ENCODE data around the gene MED13L. TPM values are rescaled to one million over a fixed set of nuclear protein-coding genes. Genes with fewer than 3 reads are reported as not detected.

MED13L gene
- total RNA-seq, 4 donors from 2014 or later: 158 to 247 (median 166) TPM

DNA sequence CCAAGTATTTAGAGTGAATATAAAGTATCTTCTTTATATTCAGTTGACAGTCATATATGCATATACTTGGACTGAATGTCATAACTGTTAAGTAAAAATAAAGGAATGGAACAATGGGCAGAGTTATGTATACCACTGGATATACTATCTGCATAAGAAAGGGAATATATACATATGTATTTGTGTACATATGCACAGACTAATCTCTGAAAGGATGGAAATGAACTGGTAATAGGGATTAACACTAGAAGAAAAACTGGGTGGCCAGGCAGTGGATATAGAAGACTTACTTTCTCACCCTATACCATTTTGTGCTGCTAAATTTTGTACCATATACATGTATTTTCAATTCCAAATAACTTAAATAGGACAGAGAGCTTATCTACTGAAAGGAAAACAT is 200.1 kb downstream of the MED13L start:
- intact Hi-C loops (cut with DNase I; ENCODE audit: low total_unique reads): no loop called here

DNA sequence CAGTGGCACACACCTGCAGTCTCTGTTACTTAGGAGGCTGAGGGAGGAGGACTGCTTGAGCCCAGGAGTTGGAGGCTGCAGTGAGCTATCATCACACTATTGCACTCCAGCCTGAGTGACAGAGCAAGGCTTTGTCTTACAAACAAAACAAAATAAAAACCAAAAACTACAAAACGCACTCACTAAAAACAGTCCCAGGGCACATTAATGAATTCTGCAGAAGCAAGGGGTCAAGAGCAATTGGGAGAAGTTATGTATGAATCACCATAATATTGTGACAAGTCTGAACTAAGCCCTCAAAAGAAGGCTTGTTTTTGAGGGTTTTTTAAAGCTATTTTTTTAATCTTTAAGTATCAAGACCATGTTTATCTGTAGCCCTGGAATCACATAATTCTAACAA is 201.1 kb downstream of the MED13L start:
- intact Hi-C loops (cut with DNase I; ENCODE audit: low total_unique reads): no loop called here
- no peak for DNase-seq (ENCODE audit: low spot score in 2 of 2)
- TF ChIP-seq, protein P1, sequence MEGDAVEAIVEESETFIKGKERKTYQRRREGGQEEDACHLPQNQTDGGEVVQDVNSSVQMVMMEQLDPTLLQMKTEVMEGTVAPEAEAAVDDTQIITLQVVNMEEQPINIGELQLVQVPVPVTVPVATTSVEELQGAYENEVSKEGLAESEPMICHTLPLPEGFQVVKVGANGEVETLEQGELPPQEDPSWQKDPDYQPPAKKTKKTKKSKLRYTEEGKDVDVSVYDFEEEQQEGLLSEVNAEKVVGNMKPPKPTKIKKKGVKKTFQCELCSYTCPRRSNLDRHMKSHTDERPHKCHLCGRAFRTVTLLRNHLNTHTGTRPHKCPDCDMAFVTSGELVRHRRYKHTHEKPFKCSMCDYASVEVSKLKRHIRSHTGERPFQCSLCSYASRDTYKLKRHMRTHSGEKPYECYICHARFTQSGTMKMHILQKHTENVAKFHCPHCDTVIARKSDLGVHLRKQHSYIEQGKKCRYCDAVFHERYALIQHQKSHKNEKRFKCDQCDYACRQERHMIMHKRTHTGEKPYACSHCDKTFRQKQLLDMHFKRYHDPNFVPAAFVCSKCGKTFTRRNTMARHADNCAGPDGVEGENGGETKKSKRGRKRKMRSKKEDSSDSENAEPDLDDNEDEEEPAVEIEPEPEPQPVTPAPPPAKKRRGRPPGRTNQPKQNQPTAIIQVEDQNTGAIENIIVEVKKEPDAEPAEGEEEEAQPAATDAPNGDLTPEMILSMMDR (IDR thresholded peaks at IDR 0.05): no peak
- WGBS, 2 donors: 82 to 85% methylated on average over 1 of the region's 1 CpG
- H3K4me3 ChIP-seq (ENCODE audit: low read depth, poor library complexity, severe bottlenecking): no peak overlapping the region

More for the DNA sequence above, 200.1 kb downstream of the MED13L start:
- TF ChIP-seq POLR2A (IDR thresholded peaks at IDR 0.05): no peak
- TF ChIP-seq, protein P1 (IDR thresholded peaks at IDR 0.05): no peak
- H3K4me3 ChIP-seq (ENCODE audit: low read depth, poor library complexity, severe bottlenecking): no peak overlapping the region
- DNase-seq (ENCODE audit: low spot score in 2 of 2): no peak

DNA sequence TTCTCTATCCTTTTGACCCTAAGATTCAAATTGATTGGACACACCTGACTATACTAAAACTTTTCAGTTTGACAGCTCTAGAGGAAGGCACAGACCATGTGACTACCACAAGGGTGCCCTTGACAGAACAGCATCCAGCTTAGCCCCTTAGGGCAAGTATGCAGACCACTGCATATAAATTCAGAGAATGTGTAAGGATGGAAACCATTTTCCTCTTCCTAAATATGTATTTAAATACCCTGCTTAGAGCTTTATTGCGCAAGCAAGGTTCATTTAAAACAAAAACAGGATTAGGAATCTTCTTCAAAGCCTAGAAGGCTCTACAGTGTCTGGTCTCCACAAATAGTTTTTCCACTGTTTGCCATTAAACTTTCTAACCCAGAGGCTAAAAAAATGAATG is 202.8 kb downstream of the MED13L start:
- no peak for DNase-seq (ENCODE audit: low spot score in 2 of 2)
- 77 to 94% methylated on average over 1 of the region's 1 CpG for WGBS, 2 donors
- H3K4me3 ChIP-seq (ENCODE audit: low read depth, poor library complexity, severe bottlenecking): no peak overlapping the region
- intact Hi-C loops (cut with DNase I; ENCODE audit: low total_unique reads): no loop called here
- TF ChIP-seq, protein P1 (IDR thresholded peaks at IDR 0.05): no peak
- TF ChIP-seq POLR2A (IDR thresholded peaks at IDR 0.05): no peak

DNA sequence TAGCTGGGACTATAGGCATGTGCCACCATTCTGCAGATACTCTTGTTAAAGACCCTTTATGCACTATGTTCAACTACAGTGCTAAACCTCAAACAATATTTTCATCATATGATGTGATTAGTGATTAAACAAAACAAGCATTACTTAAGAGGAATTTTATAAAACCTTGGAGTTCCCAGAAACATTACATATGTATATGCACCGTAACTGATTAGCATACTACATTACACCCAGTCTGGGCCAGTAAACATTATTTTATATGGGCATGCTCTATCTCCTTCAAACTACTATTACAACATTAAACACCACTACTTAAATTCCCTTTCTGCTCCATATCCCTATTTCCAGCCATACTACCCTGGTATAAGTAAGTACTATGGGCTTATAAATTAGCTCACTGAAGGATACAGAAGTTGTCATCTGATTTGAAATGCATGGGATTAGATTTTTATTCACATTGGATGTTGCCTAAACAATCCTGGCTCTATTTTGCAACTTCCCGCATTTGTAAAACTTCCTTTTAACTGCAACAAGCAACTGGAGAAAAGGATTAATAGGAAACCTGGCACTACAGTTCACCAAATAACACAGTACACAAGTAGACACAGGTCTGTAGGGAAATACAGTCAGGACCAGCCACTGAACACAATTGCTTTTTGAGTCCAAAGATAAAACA is 205.8 kb downstream of the MED13L start:
- DNase-seq (ENCODE audit: low spot score in 2 of 2): no peak
- H3K4me3 ChIP-seq (ENCODE audit: low read depth, poor library complexity, severe bottlenecking): no peak overlapping the region
- TF ChIP-seq, protein P1 (IDR thresholded peaks at IDR 0.05): no peak
- no peak for TF ChIP-seq POLR2A (IDR thresholded peaks at IDR 0.05)
- WGBS, 2 donors: 76 to 89% methylated on average over 2 of the region's 2 CpGs
- intact Hi-C loops (cut with DNase I; ENCODE audit: low total_unique reads): no loop called here

DNA sequence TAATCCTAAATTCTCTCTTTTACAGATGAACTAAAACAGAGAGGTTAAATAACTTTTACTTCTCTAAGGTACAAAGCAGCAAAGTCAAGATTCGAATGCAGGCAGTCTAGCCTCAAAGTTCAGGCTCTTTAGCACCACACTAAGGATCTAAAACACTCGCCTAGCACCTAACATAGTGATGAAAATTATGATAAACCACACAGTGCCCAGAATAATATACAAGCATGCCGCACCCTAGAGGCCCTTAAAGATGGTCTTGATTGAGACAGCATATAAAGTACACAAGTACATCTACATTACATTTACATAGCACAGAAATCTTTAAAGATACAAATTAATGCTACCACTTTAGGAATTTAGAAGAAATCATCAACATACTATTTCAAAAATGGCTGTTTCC is 207.0 kb downstream of the MED13L start:
- DNase-seq (ENCODE audit: low spot score in 2 of 2): no peak
- WGBS, 2 donors: 95 to 100% methylated on average over 3 of the region's 3 CpGs
- no peak overlapping the region for H3K4me3 ChIP-seq (ENCODE audit: low read depth, poor library complexity, severe bottlenecking)
- TF ChIP-seq, protein P1 (IDR thresholded peaks at IDR 0.05): no peak
- TF ChIP-seq POLR2A (IDR thresholded peaks at IDR 0.05): no peak
- intact Hi-C loops (cut with DNase I; ENCODE audit: low total_unique reads): no loop called here

DNA sequence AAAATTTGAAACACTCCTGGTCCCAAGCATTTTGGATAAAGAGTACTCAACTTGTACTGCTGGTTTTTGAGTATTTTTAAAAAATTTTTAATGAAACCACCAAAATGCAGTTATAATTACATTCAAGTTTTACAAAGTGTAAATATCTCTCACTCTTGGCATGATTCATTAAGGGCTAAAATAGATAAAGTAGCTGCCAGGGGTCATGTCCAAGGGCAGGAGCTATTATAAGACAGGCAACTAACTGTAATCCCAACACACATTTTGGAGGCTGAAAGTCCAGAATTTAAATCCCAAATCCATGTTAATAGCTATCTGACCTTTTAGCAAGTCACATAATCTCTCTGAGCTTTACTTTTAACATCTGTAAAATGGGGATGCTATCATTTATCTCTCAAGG is 207.6 kb downstream of the MED13L start:
- intact Hi-C loops (cut with DNase I; ENCODE audit: low total_unique reads): no loop called here
- TF ChIP-seq POLR2A (IDR thresholded peaks at IDR 0.05): no peak
- TF ChIP-seq, protein P1 (IDR thresholded peaks at IDR 0.05): no peak
- no peak overlapping the region for H3K4me3 ChIP-seq (ENCODE audit: low read depth, poor library complexity, severe bottlenecking)
- no peak for DNase-seq (ENCODE audit: low spot score in 2 of 2)

Measured in lower leg skin (tissue), 4 donors.